HG03280 (cell line): Measurements from ENCODE around the gene SLC9A9.

ENCODE experiments used
- ATAC-seq: cut with Tn5 transposase; IDR thresholded peaks from one replicate; pipeline ENCODE4 v1.9.1; 2021; ENCODE audit warnings: mild to moderate bottlenecking, moderate library complexity; ENCODE audit not compliant: unreplicated experiment

Gene SLC9A9

GRCh38 chr3:143429628-143430514 lies 418.4 kb downstream of the SLC9A9 start:
- no peak for ATAC-seq

GRCh38 chr3:143428294-143428693 lies 420.0 kb downstream of the SLC9A9 start:
- ATAC-seq: no peak

- no peak for ATAC-seq
These were observed 420.6 kb downstream of the SLC9A9 start for GRCh38 chr3:143427631-143428030.

GRCh38 chr3:143424874-143425273 lies 423.4 kb downstream of the SLC9A9 start:
- ATAC-seq: no peak

GRCh38 chr3:143421556-143421955 lies 426.7 kb downstream of the SLC9A9 start:
- ATAC-seq: no peak

GRCh38 chr3:143419611-143420010 lies 428.7 kb downstream of the SLC9A9 start:
- no peak for ATAC-seq

GRCh38 chr3:143418391-143418790 lies 429.9 kb downstream of the SLC9A9 start:
- ATAC-seq: no peak

GRCh38 chr3:143416229-143416628 lies 432.0 kb downstream of the SLC9A9 start:
- no peak for ATAC-seq

- ATAC-seq: no peak
These were observed 433.6 kb downstream of the SLC9A9 start for GRCh38 chr3:143414571-143415253.

GRCh38 chr3:143413372-143413771 lies 434.9 kb downstream of the SLC9A9 start:
- ATAC-seq: no peak

- ATAC-seq: no peak
These were observed 436.2 kb downstream of the SLC9A9 start for GRCh38 chr3:143412084-143412483.

GRCh38 chr3:143410259-143410658 lies 438.0 kb downstream of the SLC9A9 start:
- no peak for ATAC-seq

- ATAC-seq: no peak
These were observed 439.5 kb downstream of the SLC9A9 start for GRCh38 chr3:143408771-143409170.

GRCh38 chr3:143402602-143403001 lies 445.7 kb downstream of the SLC9A9 start:
- no peak for ATAC-seq

GRCh38 chr3:143396790-143397189 lies 451.5 kb downstream of the SLC9A9 start:
- no peak for ATAC-seq

- no peak for ATAC-seq
These were observed 458.9 kb downstream of the SLC9A9 start for GRCh38 chr3:143389388-143389787.

GRCh38 chr3:143387425-143387824 lies 460.8 kb downstream of the SLC9A9 start:
- ATAC-seq: no peak

- no peak for ATAC-seq
These were observed 464.2 kb downstream of the SLC9A9 start for GRCh38 chr3:143384076-143384475.

- no peak for ATAC-seq
These were observed 464.8 kb downstream of the SLC9A9 start for GRCh38 chr3:143383421-143383820.

- ATAC-seq: no peak
These were observed 465.5 kb downstream of the SLC9A9 start for GRCh38 chr3:143382816-143383215.

GRCh38 chr3:143380449-143380848 lies 467.8 kb downstream of the SLC9A9 start:
- ATAC-seq: no peak

- no peak for ATAC-seq
These were observed 472.6 kb downstream of the SLC9A9 start for GRCh38 chr3:143375698-143376097.
